ACHN (cell line): ENCODE measurements around the gene UBXN7.
"Not testable (repeated sequence)": the region's sequence is repeated elsewhere in the genome, so short reads cannot be mapped to it uniquely, and the experiment has no call there.

ENCODE experiments used
- DNase-seq: peaks from one replicate; pipeline ENCODE4 v3.0.0-alpha.2; 2015
- in situ Hi-C: cut with HindIII; loops from 2 replicates; pipeline ENCODE4 v1.10.0; 2017; ENCODE audit warnings: low sequenced_read_pairs, low pct_ligation_motif_present, low pct_unique_long_range_greater_than_20kb

The UBXN7 gene, protein sequence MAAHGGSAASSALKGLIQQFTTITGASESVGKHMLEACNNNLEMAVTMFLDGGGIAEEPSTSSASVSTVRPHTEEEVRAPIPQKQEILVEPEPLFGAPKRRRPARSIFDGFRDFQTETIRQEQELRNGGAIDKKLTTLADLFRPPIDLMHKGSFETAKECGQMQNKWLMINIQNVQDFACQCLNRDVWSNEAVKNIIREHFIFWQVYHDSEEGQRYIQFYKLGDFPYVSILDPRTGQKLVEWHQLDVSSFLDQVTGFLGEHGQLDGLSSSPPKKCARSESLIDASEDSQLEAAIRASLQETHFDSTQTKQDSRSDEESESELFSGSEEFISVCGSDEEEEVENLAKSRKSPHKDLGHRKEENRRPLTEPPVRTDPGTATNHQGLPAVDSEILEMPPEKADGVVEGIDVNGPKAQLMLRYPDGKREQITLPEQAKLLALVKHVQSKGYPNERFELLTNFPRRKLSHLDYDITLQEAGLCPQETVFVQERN

DNA sequence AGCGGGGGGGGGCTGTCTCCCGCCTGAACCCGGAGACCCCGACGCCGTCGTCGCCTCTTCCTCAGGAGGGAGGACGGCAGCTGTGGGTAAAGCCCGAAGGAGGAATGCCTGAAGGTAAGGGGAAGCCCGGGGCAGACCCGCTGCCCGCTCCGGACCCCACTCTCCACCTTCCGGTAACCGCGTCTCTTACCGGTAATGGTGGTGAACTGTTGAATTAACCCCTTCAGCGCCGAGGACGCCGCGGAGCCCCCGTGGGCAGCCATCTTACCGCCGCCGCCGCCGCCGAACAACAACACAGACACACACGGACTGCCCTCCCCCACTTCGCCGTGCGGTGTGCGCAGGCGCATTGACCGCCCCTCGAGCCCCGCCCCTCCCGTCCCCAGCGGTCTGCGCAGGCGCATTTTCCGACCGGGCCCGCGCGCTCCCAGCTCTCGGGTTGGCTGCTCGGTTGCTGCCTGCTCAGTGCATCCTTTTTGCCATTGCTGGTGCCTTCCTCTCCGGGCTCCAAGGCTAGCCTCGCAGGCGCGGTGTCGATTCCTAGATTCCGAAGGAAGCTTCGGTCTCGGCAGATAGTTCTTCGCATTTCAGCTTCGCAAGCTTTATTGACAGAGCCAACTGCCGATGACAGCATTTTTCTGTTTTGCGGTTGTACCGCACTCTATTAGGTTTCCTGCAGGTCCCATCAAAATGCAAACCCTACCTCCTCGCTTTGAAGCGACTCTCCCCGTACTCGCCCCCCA is at the start of gene UBXN7:
TSS of gene UBXN7 (minus strand) at position 291 of the 743 bp plus-strand sequence. CDS start at position 263, 28 bp downstream.
- peak; percentile 87 for DNase-seq
- in situ Hi-C loops: no loop called here

DNA sequence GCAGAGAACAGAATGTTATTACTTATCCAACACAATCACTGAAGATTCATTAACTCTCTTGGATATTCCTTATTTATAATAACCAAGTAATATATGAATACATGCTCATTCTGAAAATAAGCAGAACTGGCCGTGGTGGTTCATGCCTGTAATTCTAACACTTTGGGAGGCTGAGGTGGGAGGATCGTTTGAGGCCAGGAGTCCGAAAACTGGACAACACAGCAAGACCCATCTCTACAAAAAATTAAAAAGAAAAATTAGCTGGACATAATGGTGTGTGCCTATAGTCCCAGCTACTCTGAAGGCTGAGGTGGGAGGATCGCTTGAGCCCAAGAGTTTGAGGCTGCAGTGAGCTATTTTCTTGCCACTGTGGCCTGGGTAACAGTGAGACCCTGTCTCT is 45.5 kb upstream of the UBXN7 start:
- DNase-seq: no peak
- in situ Hi-C loops: no loop called here

DNA sequence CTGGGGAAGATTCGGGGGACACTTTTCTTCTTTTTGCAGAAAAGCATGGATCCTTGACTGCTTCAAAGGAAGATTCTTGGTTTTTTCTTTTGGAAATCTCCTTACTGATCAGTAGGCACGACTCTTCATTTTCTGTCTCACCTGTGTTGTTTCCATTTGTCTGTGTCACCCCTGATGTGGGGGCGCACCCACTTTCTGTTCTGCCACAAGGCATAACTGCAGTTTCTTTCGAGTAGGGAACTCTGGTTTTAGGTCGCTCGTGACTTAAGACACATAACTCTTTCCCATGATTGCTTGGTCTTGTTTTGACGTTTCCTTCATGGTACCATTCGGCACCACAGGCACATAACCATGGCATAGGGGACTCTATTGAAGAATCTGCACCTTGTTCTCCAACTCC is 40.1 kb upstream of the UBXN7 start:
- no peak for DNase-seq
- in situ Hi-C loops: no loop called here

DNA sequence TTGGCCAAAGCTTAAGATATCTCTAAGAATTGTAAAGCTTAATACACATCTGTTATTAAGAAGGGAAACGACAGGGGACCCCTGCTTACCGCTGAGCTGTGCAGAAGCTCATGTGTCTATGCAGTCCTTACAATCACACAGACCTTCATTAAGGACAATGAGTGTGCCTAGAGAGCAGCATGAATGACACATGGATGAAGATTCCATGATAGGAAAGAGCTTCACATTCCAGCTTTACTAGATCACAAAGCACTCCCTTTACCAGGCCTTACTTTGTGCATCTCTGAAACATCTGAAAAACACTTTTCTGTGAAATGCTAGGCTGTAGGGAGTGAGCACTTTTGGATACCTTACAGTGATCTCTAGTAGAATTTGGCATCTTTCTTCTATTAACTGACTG is 39.3 kb upstream of the UBXN7 start:
- in situ Hi-C loops: no loop called here

GRCh38 chr3:196470182-196470581 is 38.0 kb upstream of the UBXN7 start:
- in situ Hi-C loops, DNase-seq: not testable (repeated sequence)

More for the DNA sequence above, 39.3 kb upstream of the UBXN7 start:
- no peak for DNase-seq

DNA sequence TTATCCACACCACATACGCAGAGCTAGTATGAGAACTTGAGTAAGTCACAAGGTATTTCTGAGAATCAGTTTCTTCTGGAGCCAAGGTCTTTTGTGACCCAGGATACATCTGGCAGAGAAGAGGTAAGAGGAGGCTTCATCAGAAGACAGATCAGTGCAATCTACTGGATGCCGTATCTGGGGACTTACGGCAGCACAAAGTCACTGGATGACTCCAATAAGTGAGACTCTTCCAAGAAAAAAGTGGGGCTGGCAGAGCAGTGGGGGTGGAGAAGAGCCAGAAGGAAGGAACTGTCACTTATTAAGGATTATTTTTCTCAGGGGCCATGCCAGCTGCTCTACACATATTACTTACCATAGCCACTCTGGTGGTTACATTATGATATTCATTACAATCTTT is 31.6 kb upstream of the UBXN7 start:
- no peak for DNase-seq
- in situ Hi-C loops: no loop called here

DNA sequence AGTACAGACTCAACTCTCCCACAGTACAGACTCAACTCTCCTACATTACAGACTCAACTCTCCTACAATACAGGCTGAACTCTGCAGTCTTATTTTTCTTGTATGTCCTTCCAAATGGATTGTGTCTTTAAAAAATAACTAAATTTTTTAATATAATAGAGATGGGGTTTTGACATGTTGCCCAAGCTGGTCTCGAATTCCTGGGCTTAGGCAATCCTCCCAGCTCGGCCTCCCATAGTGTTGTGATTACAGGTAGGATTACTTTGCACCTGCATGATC is 31.2 kb upstream of the UBXN7 start:
- in situ Hi-C loops: no loop called here

GRCh38 chr3:196462680-196463477 is 30.7 kb upstream of the UBXN7 start:
- DNase-seq, in situ Hi-C loops: not testable (repeated sequence)

More for the DNA sequence above, 31.2 kb upstream of the UBXN7 start:
- DNase-seq: no peak

- in situ Hi-C loops: no loop called here
- DNase-seq: no peak
Observed at GRCh38 chr3:196458063-196458462, 25.8 kb upstream of the UBXN7 start.

GRCh38 chr3:196457470-196457869 is 25.2 kb upstream of the UBXN7 start:
- in situ Hi-C loops, DNase-seq: not testable (repeated sequence)

- peak; percentile 16 for DNase-seq
- in situ Hi-C loops: no loop called here
Observed at GRCh38 chr3:196454935-196455334, 22.7 kb upstream of the UBXN7 start.

- DNase-seq: peak; percentile 7
- in situ Hi-C loops: not testable (repeated sequence)
Observed at GRCh38 chr3:196445391-196445790, 13.2 kb upstream of the UBXN7 start.

- in situ Hi-C loops: no loop called here
- DNase-seq: no peak
Observed at GRCh38 chr3:196444500-196444894, 12.3 kb upstream of the UBXN7 start.

GRCh38 chr3:196440696-196441095 is 8.5 kb upstream of the UBXN7 start:
- in situ Hi-C loops: no loop called here
- no peak for DNase-seq

DNA sequence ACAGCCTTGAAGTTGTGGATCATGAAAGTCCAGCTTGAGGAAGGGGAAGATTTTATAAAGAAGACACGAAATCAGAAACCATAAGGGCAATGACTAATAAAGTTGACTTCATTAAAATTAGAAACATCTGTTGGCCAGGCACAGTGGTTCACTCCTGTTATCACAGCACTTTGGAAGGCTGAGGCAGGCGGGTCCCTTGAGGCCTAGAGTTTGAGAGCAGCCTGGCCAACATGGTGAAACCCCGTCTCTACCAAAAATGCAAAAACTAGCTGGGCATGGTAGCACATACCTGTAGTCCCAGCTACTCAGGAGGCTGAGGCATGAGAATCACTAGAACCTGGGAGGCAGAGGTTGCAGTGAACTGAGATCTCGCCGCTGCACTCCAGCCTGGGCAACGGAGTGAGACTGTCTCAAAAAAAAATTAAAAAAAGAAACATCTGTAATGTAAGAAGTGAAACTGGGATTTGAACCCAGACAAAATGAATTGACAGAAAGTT is 7.9 kb upstream of the UBXN7 start:
- DNase-seq: no peak
- in situ Hi-C loops: no loop called here

GRCh38 chr3:196431181-196432136 is 768 bp downstream of the UBXN7 start:
- in situ Hi-C loops: no loop called here
- DNase-seq: peak; percentile 63

DNA sequence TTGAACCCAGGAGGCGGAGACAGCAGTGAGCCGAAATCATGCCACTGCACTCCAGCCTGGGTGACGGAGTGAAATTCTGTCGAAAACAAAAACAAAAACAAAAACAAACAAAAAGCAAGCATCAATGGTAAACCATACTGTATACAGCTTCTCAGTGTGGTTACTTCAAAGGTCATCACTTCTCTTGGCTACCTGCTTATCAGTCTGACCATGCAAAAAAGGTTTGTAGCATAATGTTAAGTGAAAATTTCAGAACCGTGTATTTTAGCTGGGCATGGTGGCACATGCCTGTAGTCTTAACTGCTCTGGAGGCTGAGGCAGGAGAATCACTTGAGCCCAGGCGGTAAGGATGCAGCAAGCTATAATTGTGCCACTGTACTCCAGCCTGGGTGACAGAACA is 4.2 kb downstream of the UBXN7 start:
- DNase-seq: no peak
- in situ Hi-C loops: no loop called here

GRCh38 chr3:196424421-196424820 is 7.8 kb downstream of the UBXN7 start:
- DNase-seq, in situ Hi-C loops: not testable (repeated sequence)
